H9 (cell line): Measurements from ENCODE around the gene SLC9A5. TPM values are rescaled to one million over a fixed set of nuclear protein-coding genes. Genes with fewer than 3 reads are reported as not detected.

Source experiments
- DNase-seq: peaks from one replicate; pipeline ENCODE4 v3.0.0-alpha.2; 2017
- H2AFZ ChIP-seq: one replicate; pipeline ENCODE4 v1.6.1; 2013; ENCODE audit warnings: mild to moderate bottlenecking, low read length, control low read depth, moderate library complexity
- H2AK5ac ChIP-seq: 2 replicates; pipeline ENCODE4 v1.6.1; 2013; ENCODE audit warnings: low read length, control low read depth, mixed read lengths; ENCODE audit not compliant: insufficient read length
- H2BK120ac ChIP-seq: one replicate; pipeline ENCODE4 v1.6.1; 2013; ENCODE audit warnings: low read depth, mild to moderate bottlenecking, low read length, control low read depth, inconsistent platforms; ENCODE audit not compliant: poor library complexity, severe bottlenecking
- H2BK12ac ChIP-seq: 2 replicates; pipeline ENCODE4 v1.6.1; 2013; ENCODE audit warnings: low read length, control low read depth, mixed read lengths, low read depth; ENCODE audit not compliant: insufficient read length
- H2BK15ac ChIP-seq: 2 replicates; pipeline ENCODE4 v1.6.1; 2013; ENCODE audit warnings: low read depth, low read length, control low read depth
- H2BK20ac ChIP-seq: one replicate; pipeline ENCODE4 v1.6.1; 2013; ENCODE audit warnings: low read depth, mild to moderate bottlenecking, low read length, control low read depth, inconsistent platforms; ENCODE audit not compliant: poor library complexity, severe bottlenecking
- H2BK5ac ChIP-seq: 2 replicates; pipeline ENCODE4 v1.6.1; 2013; ENCODE audit warnings: low read length, control low read depth, mixed read lengths; ENCODE audit not compliant: insufficient read length
- H3K14ac ChIP-seq: 2 replicates; pipeline ENCODE4 v1.6.1; 2013; ENCODE audit warnings: low read length, control low read depth; ENCODE audit not compliant: insufficient read depth
- H3K18ac ChIP-seq: 2 replicates; pipeline ENCODE4 v1.6.1; 2013; ENCODE audit warnings: low read depth, mild to moderate bottlenecking, mixed read lengths, low read length, control low read depth; ENCODE audit not compliant: insufficient read length
- H3K23ac ChIP-seq: 2 replicates; pipeline ENCODE4 v1.6.1; 2013; ENCODE audit warnings: low read length, control low read depth, mixed read lengths, low read depth; ENCODE audit not compliant: insufficient read length
- H3K23me2 ChIP-seq: 2 replicates; pipeline ENCODE4 v1.6.1; 2013; ENCODE audit warnings: low read depth, mild to moderate bottlenecking, mixed read lengths, low read length, control low read depth; ENCODE audit not compliant: insufficient read length, poor library complexity, severe bottlenecking
- H3K27ac ChIP-seq: 2 replicates; pipeline ENCODE4 v1.5.1; 2013; ENCODE audit warnings: low read length, control low read depth, mixed read lengths, low read depth; ENCODE audit not compliant: insufficient read length
- H3K27me3 ChIP-seq: 2 replicates; pipeline ENCODE4 v1.6.1; 2013; ENCODE audit warnings: low read length, control low read depth, inconsistent platforms; ENCODE audit not compliant: insufficient read depth
- H3K4ac ChIP-seq: 2 replicates; pipeline ENCODE4 v1.6.1; 2013; ENCODE audit warnings: low read depth, mild to moderate bottlenecking, control low read depth, inconsistent platforms, low read length, moderate library complexity
- H3K4me1 ChIP-seq: 2 replicates; pipeline ENCODE4 v1.6.1; 2013; ENCODE audit warnings: low read length, control low read depth, inconsistent platforms; ENCODE audit not compliant: insufficient read depth
- H3K4me2 ChIP-seq: 2 replicates; pipeline ENCODE4 v1.6.1; 2013; ENCODE audit warnings: low read length, control low read depth, mixed read lengths; ENCODE audit not compliant: insufficient read length, insufficient read depth
- H3K56ac ChIP-seq: 2 replicates; pipeline ENCODE4 v1.6.1; 2013; ENCODE audit warnings: low read depth, mild to moderate bottlenecking, mixed read lengths, low read length, control low read depth; ENCODE audit not compliant: insufficient read length
- H3K79me1 ChIP-seq: 2 replicates; pipeline ENCODE4 v1.6.1; 2013; ENCODE audit warnings: low read depth, mild to moderate bottlenecking, moderate library complexity, low read length, control low read depth, inconsistent platforms; ENCODE audit not compliant: insufficient read depth, poor library complexity, severe bottlenecking
- H3K79me2 ChIP-seq: 2 replicates; pipeline ENCODE4 v1.6.1; 2013; ENCODE audit warnings: low read length, control low read depth, inconsistent platforms; ENCODE audit not compliant: insufficient read depth
- H3K9ac ChIP-seq: 2 replicates; pipeline ENCODE4 v1.6.1; 2013; ENCODE audit warnings: low read length, control low read depth, mixed read lengths; ENCODE audit not compliant: insufficient read length; ENCODE audit errors: extremely low read depth
- H3K9me3 ChIP-seq: one replicate; pipeline ENCODE4 v1.6.1; 2013; ENCODE audit warnings: low read depth, low read length, inconsistent platforms; ENCODE audit not compliant: control insufficient read depth
- H3T11ph ChIP-seq: one replicate; pipeline ENCODE4 v1.6.1; 2013; ENCODE audit warnings: mild to moderate bottlenecking, low read length, control low read depth, inconsistent platforms
- H4K20me1 ChIP-seq: one replicate; pipeline ENCODE4 v1.6.1; 2013; ENCODE audit not compliant: control insufficient read depth, insufficient read length, insufficient read depth
- H4K5ac ChIP-seq: 2 replicates; pipeline ENCODE4 v1.6.1; 2013; ENCODE audit warnings: low read depth, mild to moderate bottlenecking, mixed read lengths, low read length, control low read depth; ENCODE audit not compliant: insufficient read length
- H4K8ac ChIP-seq: replicated peaks from 2 replicates; pipeline ENCODE4 v1.6.1; 2013; ENCODE audit warnings: low read length, control low read depth, mixed read lengths, low read depth; ENCODE audit not compliant: insufficient read length
- H4K91ac ChIP-seq: 2 replicates; pipeline ENCODE4 v1.6.1; 2013; ENCODE audit warnings: low read depth, mild to moderate bottlenecking, moderate library complexity, mixed read lengths, low read length, control low read depth; ENCODE audit not compliant: insufficient read length
- H3K27ac Mint-ChIP-seq, 3 experiments: 2 replicates in 2 of 3; 3 replicates in 1 of 3; pipeline ENCODE4 v1.8.0; 2020 to 2021; ENCODE audit warnings: mixed read lengths in 3 of 3, mild to moderate bottlenecking in 1 of 3, moderate library complexity in 1 of 3
- H3K27me3 Mint-ChIP-seq: 2 replicates; pipeline ENCODE4 v1.8.0; 2021; ENCODE audit warnings: low read depth, mild to moderate bottlenecking, moderate library complexity, mixed read lengths
- H3K36me3 Mint-ChIP-seq, 3 experiments: 2 replicates in 2 of 3; 3 replicates in 1 of 3; pipeline ENCODE4 v1.8.0; 2020 to 2021; ENCODE audit warnings: low read depth in 3 of 3, mixed read lengths in 3 of 3; ENCODE audit not compliant: insufficient read depth in 1 of 3
- H3K4me1 Mint-ChIP-seq, 2 experiments: 2 replicates each; pipeline ENCODE4 v1.8.0; 2020; ENCODE audit warnings: mixed read lengths in 2 of 2
- H3K4me3 Mint-ChIP-seq, 2 experiments: 2 replicates in 1 of 2; 3 replicates in 1 of 2; pipeline ENCODE4 v1.8.0; 2020 to 2021; ENCODE audit warnings: mild to moderate bottlenecking in 2 of 2, mixed read lengths in 2 of 2, moderate library complexity in 1 of 2
- H3K9me3 Mint-ChIP-seq, 2 experiments: 2 replicates in 1 of 2; 3 replicates in 1 of 2; pipeline ENCODE4 v1.8.0; 2020; ENCODE audit warnings: mild to moderate bottlenecking in 2 of 2, mixed read lengths in 2 of 2, moderate library complexity in 1 of 2
- WGBS: extraction: QIAGEN DNeasy Blood & Tissue Kit; methylation state at CpG from one replicate; pipeline ENCODE4 v1.1.7; 2013; ENCODE audit warnings: missing lambda C conversion rate, low lambda C conversion rate, mixed read lengths; ENCODE audit not compliant: insufficient read length; ENCODE audit errors: extremely low coverage; 5-methylcytosine and 5-hydroxymethylcytosine counted together
- total RNA-seq: library from RNA; stranded (reverse); gene quantifications from 2 replicates; pipeline ENCODE4 v1.2.1, GENCODE V29; 2021
- TF ChIP-seq, protein P1 (sequence below): fragments of 200-600 bp; sonication (generic); conservative IDR thresholded peaks from 3 replicates; pipeline ENCODE4 v1.8.0; 2021; ENCODE audit warnings: antibody characterized with exemption, mild to moderate bottlenecking

Gene SLC9A5
- total RNA-seq, 1 experiment from 2014 or later, result 9.1 TPM

DNA sequence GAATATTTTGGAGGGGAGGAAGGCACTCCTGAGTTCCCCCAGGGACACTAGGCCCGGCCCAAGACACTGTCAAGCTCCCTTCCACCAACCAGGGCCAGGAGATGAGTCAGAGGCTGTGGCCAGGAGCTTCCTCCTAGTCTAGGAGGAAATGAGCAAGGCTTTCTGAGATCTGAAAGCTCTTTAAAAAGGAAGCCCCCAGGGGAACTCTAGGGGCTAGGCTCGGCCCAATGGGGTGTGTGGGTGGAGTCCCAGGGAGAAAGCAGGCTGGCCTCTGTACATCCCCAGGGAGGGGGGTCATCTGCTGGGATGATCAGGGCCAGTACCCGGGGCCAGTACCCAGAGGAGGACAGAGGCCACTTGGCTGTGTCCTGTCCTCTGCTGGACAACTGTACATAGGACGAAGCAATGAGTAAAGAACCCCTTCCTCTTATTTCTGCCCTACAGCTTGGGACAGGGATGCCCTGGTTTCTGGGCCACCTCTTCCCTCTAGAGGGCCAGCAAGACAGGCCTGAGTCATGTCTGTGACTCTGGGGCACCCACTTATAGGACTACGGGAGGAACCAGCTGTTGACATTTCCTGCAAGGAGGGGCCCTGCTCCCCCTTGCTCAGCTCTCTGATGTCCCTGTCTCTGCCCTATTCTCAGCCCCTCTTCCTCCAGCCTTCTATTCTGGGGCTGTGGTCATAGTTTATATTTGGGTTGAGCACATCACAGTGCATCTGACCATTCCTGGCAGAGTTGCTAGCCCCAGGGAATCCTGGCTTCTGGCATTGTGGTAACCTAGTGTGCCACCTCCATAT lies 4.2 kb upstream of the SLC9A5 start:
- Histone ChIP-seq H2AK5ac (no peak overlapping the region), H3K9ac (no peak overlapping the region), H2BK120ac (no peak overlapping the region), H3K79me1 (peaks cover 4% of the 10 kb centered on the region), H4K8ac (no peak overlapping the region), H3K23me2 (peaks cover 31% of the 10 kb centered on the region), H4K5ac (no peak overlapping the region), H3K56ac (no peak overlapping the region), H3K27ac (no peak overlapping the region), H3K14ac (no peak overlapping the region), H4K20me1 (peaks cover 3% of the 10 kb centered on the region), H3K23ac (no peak overlapping the region), H3K4me2 (no peak overlapping the region), H3K18ac (no peak overlapping the region), H3K27me3 (no peaks in the 10 kb centered on the region), H2BK15ac (no peak overlapping the region), H3K9me3 (no peaks in the 10 kb centered on the region), H2BK20ac (no peak overlapping the region), H4K91ac (no peak overlapping the region), H3K4ac (no peak overlapping the region), H2BK12ac (no peak overlapping the region), H3K79me2 (no peaks in the 10 kb centered on the region; the same call in 1 of the 2 replicates), H3T11ph (no peak overlapping the region), H3K4me1 (peaks cover 15% of the 10 kb centered on the region; the same call in 1 of the 2 replicates), H2AFZ (no peak overlapping the region), H2BK5ac (no peak overlapping the region)
- Mint-ChIP-seq H3K27ac (peak overlapping the region in 1 of 3 experiments; percentile 83; a peak in 2 of 7 replicates), H3K36me3 (peaks cover 0 to 6% (median 0%) of the 10 kb centered on the region in 3 experiments; a peak in 4 of 7 replicates), H3K9me3 (no peaks in the 10 kb centered on the region), H3K4me3 (peak overlapping the region; percentile 86 to 94), H3K4me1 (peaks cover 34 to 44% of the 10 kb centered on the region in 2 experiments), H3K27me3 (peaks cover 14% of the 10 kb centered on the region)
- no peak for DNase-seq
- WGBS, result no CpG with 5 or more reads among the region's 5 CpGs
- TF ChIP-seq, protein P1, sequence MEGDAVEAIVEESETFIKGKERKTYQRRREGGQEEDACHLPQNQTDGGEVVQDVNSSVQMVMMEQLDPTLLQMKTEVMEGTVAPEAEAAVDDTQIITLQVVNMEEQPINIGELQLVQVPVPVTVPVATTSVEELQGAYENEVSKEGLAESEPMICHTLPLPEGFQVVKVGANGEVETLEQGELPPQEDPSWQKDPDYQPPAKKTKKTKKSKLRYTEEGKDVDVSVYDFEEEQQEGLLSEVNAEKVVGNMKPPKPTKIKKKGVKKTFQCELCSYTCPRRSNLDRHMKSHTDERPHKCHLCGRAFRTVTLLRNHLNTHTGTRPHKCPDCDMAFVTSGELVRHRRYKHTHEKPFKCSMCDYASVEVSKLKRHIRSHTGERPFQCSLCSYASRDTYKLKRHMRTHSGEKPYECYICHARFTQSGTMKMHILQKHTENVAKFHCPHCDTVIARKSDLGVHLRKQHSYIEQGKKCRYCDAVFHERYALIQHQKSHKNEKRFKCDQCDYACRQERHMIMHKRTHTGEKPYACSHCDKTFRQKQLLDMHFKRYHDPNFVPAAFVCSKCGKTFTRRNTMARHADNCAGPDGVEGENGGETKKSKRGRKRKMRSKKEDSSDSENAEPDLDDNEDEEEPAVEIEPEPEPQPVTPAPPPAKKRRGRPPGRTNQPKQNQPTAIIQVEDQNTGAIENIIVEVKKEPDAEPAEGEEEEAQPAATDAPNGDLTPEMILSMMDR, result no peak
